DND-41 (cell line): ENCODE data around the gene PEX5.

Experiments used
- CTCF ChIP-seq: IDR thresholded peaks from 2 replicates; pipeline ENCODE4 v1.5.1; 2012; ENCODE audit warnings: borderline replicate concordance, low read length, moderate library complexity, mild to moderate bottlenecking; ENCODE audit not compliant: poor library complexity, severe bottlenecking; ENCODE audit errors: extremely low read depth
- EZH2 ChIP-seq: IDR thresholded peaks from 3 replicates; pipeline ENCODE4 v1.6.1; 2012; ENCODE audit warnings: borderline replicate concordance, low read depth, mild to moderate bottlenecking, moderate library complexity, low read length, inconsistent platforms; ENCODE audit not compliant: severe bottlenecking

GRCh38 chr12:7221486-7221885 lies 32.0 kb downstream of the PEX5 start:
- no peak for TF ChIP-seq CTCF
- TF ChIP-seq EZH2 = no peak
